ENCODE results near the gene PARM1.

DNA sequence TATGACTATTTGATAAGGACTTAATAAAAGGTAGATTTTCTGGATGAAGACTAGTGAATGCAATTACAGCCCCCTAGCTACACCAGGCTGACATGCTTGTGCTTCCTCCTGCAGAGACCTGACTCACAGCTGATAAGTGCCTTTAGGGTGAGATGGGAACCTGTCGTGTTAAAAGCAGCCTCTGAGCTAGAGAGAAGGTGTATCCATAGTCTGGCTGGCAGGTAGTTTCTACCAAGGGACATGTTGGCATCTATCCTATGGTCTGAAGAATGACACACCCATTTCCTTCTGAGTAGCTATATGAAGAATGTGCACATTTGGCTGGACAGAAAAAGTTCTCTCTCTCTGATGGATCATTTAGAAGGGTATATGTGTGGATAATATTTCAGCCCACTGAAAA is 64.1 kb downstream of the PARM1 start:
- TF ChIP-seq, protein P1, sequence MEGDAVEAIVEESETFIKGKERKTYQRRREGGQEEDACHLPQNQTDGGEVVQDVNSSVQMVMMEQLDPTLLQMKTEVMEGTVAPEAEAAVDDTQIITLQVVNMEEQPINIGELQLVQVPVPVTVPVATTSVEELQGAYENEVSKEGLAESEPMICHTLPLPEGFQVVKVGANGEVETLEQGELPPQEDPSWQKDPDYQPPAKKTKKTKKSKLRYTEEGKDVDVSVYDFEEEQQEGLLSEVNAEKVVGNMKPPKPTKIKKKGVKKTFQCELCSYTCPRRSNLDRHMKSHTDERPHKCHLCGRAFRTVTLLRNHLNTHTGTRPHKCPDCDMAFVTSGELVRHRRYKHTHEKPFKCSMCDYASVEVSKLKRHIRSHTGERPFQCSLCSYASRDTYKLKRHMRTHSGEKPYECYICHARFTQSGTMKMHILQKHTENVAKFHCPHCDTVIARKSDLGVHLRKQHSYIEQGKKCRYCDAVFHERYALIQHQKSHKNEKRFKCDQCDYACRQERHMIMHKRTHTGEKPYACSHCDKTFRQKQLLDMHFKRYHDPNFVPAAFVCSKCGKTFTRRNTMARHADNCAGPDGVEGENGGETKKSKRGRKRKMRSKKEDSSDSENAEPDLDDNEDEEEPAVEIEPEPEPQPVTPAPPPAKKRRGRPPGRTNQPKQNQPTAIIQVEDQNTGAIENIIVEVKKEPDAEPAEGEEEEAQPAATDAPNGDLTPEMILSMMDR (IDR thresholded peaks at IDR 0.05) = no peak
- no peak for TF ChIP-seq POLR2A (IDR thresholded peaks at IDR 0.05)
